HK-2 (cell line): ENCODE measurements around the gene C17orf107.
A peak's percentile ranks its signal among the peaks of the same experiment; 100 is the strongest.
"Not testable (repeated sequence)": the region's sequence is repeated elsewhere in the genome, so short reads cannot be mapped to it uniquely, and the experiment has no call there.

ENCODE experiments used
- DNase-seq: peaks from one replicate; pipeline ENCODE4 v3.0.0-alpha.2; 2018; ENCODE audit not compliant: unreplicated experiment

C17orf107 gene

DNA sequence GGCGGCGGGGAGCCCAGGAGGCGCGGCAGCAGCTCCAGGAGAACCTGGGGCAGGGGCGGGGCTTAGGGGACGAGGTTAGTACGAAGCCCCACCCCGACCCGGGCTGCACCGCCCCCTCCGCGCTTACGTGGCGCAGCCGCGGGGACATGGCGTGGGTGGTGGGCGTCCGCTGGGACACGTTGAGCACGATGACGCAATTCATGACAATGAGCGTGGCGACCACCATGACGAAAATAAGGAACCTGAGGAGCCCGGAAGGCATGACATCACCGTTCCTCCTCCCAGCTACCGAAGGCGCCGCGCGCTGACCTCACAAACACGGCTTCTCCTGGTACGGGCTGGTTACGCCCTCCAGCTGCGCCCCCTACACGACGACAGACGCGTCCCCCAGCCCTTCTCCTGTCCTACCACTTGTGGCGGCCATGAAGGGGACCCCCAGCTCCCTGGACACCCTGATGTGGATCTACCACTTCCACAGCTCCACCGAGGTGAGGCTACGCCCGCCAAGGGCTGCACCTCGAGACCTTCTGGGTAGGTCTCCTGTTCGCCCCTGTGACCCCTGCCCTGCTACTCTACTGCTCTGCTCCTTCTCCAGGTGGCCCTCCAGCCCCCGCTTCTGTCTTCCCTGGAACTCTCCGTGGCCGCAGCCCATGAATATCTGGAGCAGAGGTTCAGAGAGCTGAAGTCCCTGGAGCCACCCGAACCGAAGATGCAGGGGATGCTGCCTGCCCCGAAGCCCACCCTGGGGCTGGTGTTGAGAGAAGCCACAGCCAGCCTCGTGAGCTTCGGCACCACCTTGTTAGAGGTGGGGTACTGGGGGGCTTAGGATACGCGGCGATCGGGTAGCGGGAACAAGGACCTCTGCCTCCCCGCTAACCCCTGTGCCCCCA is at the start of gene C17orf107:
Gene C17orf107, plus strand, starts transcription at position 196 of the 890 bp plus-strand sequence. Its CDS starts 227 bp downstream, at position 423.
- no peak for DNase-seq

DNA sequence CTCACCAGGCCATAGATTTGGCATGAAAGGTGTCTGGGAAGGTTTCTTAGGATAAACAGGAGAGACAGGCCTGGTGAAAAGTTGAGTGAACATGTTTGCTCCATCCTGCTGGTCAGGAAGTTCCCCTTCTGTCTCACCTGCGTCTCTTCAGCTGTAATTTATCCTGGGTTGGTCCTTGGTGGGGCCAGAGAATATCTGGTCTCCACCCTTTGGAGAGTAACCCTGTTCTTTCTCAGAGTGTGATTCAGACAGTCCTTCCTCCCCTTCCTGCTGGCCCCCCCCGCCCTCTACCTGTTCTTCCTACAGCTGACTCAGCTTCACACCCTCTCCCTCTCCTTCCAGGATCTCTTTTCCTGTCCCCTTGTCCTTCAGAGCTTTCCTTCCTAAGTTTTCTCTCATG is 49.1 kb upstream of the C17orf107 start:
- DNase-seq = peak; percentile 34

DNA sequence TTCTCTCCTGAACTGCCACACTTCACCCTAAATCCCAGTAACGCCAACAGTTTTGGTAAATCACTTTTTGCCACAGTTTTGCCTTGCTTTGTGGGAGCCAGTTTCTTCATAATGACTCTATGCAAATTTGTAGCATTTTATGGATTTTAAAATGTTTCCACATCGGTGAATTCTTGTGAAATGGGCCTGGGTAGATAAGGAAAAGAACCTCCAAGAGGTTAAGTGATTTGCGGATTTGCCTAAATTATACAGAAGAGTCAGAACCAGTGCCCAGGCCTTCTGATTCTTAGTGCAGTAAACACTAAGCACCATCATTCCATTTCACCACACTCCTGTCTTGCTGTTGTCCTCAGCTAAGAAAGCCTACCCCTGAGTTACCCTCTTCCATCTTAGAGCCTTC is 48.3 kb upstream of the C17orf107 start:
- DNase-seq = no peak

DNA sequence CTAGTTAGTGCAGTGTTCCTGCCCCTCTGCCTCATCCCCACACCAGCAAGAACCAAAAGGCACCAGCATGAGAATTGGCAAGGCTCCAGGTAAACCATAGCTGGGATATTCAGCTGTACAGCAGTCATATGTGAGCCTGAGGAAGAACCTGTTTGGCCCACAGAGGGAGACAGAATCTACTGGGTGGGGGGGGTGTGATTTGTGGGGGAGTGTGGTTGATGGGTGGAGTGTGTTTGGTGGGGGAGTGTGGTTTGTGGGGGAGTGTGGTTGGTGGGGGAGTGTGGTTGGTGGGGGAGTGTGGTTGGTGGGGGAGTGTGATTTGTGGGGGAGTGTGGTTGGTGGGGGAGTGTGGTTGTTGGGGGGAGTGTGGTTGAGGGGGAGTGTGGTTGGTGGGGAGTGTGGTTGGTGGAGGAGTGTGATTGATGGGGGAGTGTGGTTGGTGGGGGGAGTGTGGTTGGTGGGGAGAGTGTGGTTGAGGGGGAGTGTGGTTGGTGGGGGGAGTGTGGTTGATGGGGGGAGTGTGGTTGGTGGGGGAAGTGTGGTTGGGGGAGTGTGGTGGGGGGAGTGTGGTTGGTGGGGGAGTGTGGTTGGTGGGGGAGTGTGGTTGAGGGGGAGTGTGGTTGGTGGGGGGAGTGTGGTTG is 46.6 kb upstream of the C17orf107 start:
- DNase-seq = no peak

DNA sequence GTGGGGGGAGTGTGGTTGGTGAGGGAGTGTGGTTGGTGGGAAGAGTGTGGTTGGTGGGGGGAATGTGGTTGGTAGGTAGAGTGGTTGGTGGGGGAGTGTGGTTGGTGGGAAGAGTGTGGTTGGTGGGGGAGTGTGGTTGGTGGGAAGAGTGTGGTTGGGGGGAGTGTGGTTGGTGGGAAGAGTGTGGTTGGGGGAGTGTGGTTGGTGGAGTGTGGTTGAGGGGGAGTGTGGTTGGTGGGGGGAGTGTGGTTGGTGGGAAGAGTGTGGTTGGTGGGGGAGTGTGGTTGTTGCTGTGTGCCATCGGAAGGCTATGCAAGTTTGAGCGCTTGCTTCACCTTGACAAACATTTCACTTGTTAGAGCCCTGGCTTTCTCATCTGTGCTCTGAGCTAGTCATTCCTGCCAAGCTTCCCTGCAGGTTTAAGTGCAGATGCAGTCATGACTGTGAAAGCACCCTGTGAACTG is 46.1 kb upstream of the C17orf107 start:
- no peak for DNase-seq

DNA sequence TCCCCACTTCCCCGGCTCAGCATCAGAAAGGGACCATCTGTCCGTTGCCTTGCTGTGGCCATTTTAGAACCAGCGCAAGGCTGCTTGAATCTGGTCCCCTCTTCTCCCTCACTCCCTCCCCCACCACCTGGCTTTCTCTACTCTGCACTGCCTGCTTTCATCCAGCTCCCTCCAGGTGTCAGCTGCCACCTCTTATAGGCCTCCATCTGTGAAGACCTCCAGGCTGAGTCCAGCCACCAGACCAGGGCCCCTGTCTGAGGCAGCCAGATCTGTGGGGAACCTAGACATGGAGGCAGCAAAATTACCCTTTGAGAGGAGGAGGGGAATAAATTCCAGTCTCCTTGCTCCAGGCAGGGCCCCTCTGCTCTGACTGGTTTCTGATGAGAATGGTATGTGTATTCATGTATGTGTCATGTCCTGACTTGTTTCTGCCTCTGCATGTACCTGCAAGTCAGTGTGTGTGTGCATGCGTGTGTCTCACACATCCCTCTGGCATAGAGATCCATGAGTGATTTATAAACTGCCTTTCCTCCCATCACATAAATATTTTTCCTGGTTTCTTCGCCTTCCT is 45.1 kb upstream of the C17orf107 start:
- no peak for DNase-seq

DNA sequence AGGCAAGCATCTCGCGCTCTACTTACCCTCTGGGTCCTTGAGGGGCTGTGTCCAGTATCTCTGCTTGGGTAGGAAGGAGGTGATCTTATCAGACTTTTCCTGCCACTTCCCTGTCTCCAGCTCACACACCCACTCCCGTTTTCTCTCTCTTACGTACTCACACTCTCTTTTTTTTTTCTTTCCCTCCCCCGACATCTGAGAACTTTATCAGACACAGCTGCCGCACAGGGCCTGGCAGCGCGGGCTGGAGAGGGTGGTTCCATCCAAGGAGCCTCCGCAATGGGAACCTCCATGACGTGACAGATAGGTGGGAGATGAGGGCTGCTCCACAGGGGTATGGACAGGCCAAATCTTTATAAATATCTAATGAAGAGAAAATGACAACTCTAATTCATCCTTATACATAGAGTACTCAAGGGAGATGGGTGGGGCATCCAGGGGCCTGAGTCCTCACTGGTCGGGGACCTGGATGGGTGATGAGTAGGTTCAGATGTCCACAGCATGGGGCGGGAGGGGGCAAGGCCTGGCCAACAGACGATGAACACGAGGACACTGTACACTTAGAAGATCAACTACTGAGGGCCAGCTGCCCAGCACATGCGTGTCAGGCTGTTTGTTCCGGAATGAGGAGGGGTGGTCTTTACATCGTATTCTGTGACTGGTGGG is 42.9 kb upstream of the C17orf107 start:
- DNase-seq = no peak

DNA sequence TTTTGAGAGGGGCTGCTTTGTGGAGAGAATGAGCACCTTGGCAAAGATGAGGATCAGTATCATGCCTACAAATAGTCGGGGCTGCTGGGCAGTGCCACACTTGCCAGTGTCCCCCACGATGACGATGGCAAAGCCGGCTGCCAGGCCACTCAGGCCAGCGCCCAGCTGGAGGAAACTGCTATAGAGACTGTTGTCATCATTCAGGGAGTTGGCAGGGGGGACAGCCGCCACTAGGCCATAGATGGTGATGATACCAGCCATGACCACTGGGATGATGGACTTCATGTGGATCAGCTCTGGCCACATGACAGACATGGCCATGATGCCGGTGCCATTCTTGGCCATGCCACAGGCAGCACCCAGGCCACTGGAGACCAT is 42.4 kb upstream of the C17orf107 start:
- DNase-seq = no peak

DNA sequence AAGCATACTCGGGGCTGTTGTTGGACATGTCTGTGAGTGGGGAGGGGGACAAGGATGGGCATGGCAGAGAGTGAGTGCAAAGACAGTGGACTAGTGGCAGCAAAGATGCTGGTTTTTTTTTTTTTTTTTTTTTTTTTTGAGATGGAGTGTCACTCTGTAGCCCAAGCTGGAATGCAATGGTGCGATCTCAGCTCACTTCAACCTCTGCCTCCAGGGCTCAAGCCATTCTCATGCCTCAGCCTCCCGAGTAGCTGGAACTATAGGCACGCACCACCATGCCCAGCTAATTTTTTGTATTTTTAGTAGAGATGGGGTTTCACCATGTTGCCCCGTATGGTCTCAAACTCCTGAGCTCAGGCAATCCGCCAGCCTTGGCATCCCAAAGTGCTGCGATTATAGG is 42.0 kb upstream of the C17orf107 start:
- not testable (repeated sequence) for DNase-seq

DNA sequence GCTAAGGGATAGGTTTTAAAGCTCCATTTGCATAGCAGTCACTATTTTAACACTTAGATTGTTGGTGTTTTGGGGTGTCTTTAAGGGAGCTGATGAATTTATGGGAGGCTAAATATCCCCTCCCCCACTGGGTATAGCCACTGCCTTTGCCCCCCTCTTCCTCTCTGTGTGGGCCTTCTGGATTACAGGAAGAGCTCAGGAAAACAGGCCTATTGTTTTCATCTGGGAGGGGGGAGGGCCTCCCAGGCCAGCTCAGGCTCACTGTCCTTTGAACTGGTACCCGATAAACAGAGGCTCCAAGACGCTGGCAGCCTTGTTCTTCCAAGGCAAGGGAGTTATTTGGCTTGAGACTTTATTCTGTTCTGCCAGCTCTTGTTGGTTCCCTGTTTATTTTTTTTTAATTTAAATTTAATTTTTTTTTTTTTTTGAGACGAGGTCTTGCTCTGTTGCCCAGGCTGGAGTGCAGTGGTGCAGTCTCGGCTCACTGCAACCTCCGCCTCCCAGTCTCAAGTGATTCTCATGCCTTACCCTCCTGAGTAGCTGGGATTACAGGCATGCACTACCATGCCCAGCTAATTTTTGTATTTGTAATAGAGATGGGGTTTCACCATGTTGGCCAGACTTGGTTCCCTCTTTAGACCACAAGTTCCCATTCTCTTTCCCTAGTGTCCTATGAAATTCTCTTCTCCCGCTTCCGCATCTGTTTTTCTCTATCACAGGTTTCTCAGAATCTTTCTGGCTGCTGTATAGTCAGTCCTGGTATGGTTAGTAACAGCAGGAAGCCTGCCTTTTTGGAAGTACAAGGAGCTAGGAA is 41.1 kb upstream of the C17orf107 start:
- no peak for DNase-seq

DNA sequence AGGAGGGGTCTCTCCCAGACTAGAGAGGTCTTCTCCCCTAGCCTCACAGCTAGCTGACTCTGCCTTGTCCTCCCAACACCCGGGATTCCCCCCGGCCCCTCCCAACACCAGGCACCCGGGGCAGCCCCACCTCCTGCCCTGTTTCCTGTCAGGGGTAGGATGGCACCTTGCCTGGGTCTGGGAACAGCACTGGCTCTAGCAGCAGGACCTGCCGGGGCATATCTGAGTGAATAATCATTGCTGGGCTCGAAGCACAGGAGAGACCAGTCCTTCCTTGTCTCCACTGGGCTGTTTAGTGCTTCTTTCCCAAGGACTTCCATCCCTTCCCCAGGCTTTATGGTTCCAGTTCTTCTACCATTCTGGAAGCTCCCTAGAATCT is 40.5 kb upstream of the C17orf107 start:
- DNase-seq = peak; percentile 45

DNA sequence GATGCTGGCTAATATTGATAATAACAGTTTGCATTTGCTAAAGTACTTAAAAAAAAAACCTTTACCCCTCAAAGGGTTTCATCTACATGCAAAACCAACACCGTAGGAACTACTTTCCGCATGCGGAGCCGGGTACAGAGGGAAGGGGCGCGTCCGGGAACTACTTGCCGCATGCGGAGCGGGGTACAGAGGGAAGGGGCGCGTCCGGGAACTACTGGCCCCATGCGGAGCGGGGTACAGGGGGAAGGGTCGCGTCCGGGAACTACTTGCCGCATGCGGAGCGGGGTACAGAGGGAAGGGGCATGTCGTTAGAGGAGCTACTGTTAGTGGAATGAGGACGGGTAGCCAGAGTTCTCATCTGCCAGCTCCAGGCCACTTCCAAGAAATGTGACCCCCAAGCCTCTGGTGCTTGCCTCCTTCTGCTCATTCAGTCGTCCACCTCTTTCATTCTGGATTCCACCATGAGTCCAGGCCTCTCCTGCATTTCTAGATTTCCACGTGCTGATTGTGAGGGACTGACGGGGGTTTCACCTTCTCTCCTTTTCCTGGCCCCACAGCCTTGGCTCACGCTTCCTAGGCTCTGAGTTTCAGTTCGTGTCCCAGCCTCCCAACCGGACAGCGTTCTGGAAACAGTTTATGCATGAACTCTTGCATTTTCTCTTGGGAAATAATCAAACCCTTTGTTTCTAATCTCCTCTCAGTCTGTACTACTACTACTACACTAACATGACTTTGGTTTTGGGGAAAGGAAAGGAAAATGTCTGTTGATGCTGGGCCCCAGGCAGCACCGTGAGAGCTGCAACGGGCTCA is 39.3 kb upstream of the C17orf107 start:
- DNase-seq = no peak

DNA sequence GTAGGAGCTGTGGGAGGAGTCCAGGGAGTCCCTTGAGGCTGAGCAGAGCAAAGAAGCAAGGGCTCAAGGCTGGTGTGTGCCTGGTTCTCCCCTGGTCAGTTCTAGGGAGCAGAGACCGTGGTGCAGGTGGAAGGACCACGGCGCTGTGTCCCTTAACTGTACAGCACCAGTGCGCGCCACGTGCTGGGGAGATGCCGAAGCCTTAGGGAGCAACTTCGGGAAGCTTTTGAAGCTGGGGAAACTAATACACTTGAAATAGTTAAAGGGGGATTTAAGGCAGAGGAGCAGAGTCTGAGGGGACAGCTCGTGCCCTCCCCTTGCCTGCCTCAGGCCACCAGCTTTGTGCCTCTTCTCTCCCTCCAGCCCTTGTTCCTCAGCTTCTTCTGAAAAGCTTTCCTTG is 38.7 kb upstream of the C17orf107 start:
- no peak for DNase-seq

DNA sequence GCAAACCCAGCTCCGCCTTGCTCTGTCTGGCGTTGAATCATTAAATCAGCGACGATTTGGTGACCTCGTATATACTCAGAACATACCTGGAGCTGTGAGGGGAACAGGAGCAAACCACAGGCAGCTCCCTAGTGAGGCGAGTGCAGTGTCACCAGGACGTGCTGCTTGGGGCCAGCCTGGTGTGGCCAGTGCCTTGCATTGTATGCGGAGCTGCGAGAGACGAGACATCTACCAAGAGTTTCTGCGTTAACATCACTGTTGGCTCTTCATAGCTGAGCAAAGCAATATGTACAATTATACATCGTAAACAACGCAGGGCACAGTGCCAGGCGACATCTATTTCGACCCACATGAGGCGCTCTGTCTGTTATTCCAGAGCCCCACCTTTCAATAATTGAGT is 38.3 kb upstream of the C17orf107 start:
- DNase-seq = no peak

DNA sequence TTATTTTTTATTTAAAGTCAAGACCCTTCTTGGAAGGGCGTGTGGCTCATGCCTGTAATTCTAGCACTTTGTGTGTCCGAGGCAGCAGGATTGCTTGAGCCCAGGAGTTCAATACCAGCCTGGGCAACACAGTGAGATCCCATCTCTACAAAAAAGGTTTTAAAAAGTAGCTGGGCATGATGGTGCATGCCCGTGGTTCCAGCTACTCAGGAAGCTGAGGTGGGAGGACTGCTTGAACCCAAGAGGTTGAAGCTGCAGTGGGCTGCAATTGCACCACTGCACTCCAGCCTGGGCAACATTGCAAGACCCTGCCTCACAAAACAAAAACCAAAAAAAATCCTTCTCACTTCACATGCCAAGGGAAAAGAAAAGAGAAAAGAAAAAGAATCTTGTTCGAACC is 36.6 kb upstream of the C17orf107 start:
- no peak for DNase-seq

DNA sequence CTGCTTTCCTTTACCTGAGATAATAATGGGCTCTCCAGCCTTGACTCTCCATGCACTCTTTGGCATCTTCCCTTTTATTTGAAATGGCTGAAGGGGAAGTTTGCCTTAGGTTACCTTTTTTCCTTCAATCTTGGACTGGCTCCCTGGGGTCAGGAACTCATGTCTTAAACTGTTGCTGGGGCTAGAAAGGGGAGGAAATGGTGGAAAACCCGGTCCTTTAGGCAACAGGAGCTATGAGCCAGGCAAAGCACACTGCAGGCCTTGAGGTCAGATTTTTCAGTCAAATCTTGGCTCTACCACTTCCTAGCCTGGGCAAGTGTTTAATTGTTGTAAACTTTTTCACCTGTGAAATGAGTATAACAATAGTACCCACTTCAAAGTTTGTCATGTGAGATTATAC is 36.0 kb upstream of the C17orf107 start:
- DNase-seq = no peak

DNA sequence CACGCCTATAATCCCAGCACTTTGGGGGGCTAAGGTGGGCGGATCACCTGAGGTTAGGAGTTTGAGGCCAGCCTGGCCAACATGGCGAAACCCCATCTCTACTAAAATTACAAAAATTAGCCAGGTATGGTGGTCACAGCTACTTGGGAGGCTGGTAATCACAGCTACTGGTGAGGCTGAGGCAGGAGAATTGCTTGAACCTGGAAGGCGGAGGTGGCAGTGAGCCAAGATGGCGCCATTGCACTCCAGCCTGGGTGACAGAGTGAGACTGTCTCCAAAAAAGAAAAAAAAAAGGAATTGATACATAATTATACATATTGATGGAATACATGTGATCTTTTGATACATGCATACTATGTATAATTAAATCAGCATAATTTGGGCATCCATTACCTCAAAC is 31.8 kb upstream of the C17orf107 start:
- not testable (repeated sequence) for DNase-seq

DNA sequence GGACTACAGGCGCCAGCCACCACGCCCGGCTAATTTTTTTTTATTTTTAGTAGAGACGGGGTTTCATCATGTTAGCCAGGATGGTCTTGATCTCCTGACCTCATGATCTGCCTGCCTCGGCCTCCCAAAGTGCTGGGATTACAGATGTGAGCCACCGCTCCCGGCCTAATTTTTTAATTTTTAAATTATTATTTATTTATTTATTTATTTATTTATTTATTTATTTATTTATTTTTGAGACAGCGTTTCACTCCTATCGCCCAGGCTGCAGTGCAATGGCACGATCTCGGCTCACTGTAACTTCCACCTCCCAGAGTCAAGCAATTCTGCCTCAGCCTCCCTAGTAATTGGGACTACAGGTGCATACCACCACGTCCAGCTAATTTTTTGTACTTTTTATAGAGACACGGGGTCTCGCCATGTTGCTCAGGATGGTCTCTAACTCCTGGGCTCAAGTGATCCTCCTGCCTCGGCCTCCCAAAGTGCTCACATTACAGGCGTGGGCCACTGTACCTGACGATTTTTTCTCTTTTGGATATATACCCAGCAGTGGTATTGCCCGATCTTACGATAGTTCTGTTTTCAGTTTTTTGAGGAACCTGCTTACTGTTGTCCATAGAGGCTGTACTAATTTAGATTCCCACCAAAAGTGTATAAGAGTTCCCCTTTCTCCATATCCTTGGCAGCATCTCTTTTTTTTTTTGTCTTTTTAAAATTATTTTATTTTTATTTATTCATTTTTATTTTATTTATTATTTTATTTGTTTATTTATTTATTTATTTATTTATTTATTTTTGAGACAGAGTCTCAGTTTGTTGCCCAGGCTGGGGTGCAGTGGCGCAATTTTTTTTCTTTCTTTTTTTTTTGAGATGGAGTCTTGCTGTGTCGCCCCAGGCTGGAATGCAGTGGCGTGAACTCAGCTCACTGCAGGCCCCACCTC is 30.0 kb upstream of the C17orf107 start:
- DNase-seq = not testable (repeated sequence)

DNA sequence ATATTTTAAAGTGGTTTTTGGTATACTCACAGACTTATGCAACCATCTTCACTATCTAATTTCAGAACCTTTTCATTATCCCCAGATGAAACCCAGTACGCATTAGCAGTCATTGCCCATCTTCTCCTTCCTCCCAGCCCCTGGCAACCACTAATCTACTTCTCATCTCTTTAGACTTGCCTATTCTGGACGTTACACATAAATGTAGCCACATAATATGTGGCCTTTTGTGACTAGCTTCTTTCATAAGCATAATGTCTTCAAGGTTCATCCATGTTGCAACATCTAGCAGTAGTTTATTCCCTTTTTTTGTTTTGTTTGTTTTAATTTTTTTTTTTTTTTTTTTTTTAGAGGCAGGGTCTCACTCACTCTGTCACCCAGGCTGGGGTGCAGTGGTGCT is 28.5 kb upstream of the C17orf107 start:
- DNase-seq = no peak
